GM12878 (cell line): Measurements from ENCODE around the gene SEMA3D. TPM values are rescaled to one million over a fixed set of nuclear protein-coding genes. Genes with fewer than 3 reads are reported as not detected.

Experiments used
- BMI1 ChIP-seq: fragments of 450-650 bp; IDR thresholded peaks from 2 replicates; pipeline ENCODE4 v1.6.1; 2016; ENCODE audit warnings: mild to moderate bottlenecking, moderate library complexity, borderline replicate concordance
- CHD2 ChIP-seq: IDR thresholded peaks from 2 replicates; pipeline ENCODE4 v1.6.1; 2011; ENCODE audit warnings: low read depth, low read length, improper control_type of control experiment, borderline replicate concordance
- CREM ChIP-seq: IDR thresholded peaks from 2 replicates; pipeline ENCODE4 v1.6.1; 2014; ENCODE audit warnings: antibody characterized with exemption, low read depth
- CTCF ChIP-seq, 3 experiments: IDR thresholded peaks in 2 of 3; conservative IDR thresholded peaks in 1 of 3; 2 replicates each; pipeline ENCODE4 v1.5.1; 2011; ENCODE audit warnings: low read depth in 3 of 3, low read length in 3 of 3, mild to moderate bottlenecking in 3 of 3, control low read depth in 2 of 3, moderate library complexity in 2 of 3, inconsistent platforms in 1 of 3, mixed read lengths in 1 of 3; ENCODE audit not compliant: control insufficient read depth in 2 of 3, insufficient read depth in 1 of 3; ENCODE audit errors: extremely low read depth in 1 of 3
- E2F4 ChIP-seq: IDR thresholded peaks from 2 replicates; pipeline ENCODE4 v1.6.1; 2012; ENCODE audit warnings: low read depth, low read length, improper control_type of control experiment
- E2F8 ChIP-seq: fragments of 450-650 bp; IDR thresholded peaks from 2 replicates; pipeline ENCODE4 v1.6.1; 2018; ENCODE audit warnings: mild to moderate bottlenecking, low read depth, moderate library complexity; ENCODE audit not compliant: partially characterized antibody
- EP300 ChIP-seq, 2 experiments: fragments of 150-350 bp in 1 of 2; IDR thresholded peaks; 2 replicates each; pipeline ENCODE4 v1.6.1; 2011 to 2012; ENCODE audit warnings: low read depth in 2 of 2, low read length in 2 of 2, borderline replicate concordance in 1 of 2, improper control_type of control experiment in 1 of 2, inconsistent platforms in 1 of 2; ENCODE audit not compliant: control insufficient read depth in 1 of 2
- KDM1A ChIP-seq: fragments of 200-600 bp; sonication (generic); IDR thresholded peaks from 2 replicates; pipeline ENCODE4 v1.6.1; 2016; ENCODE audit warnings: borderline replicate concordance
- NFIC ChIP-seq: IDR thresholded peaks from 2 replicates; pipeline ENCODE4 v1.6.1; 2012; ENCODE audit warnings: low read depth, mild to moderate bottlenecking, inconsistent platforms, low read length, moderate library complexity
- NR2F1 ChIP-seq: fragments of 450-650 bp; conservative IDR thresholded peaks from 2 replicates; pipeline ENCODE4 v1.6.1; 2017; ENCODE audit warnings: mild to moderate bottlenecking
- POLR2AphosphoS2 ChIP-seq: IDR thresholded peaks from 2 replicates; pipeline ENCODE4 v1.6.1; 2011; ENCODE audit warnings: low read depth, mild to moderate bottlenecking, low read length, improper control_type of control experiment, moderate library complexity
- RBBP5 ChIP-seq: fragments of 200-600 bp; sonication (generic); conservative IDR thresholded peaks from 2 replicates; pipeline ENCODE4 v1.6.1; 2016
- TCF3 ChIP-seq: IDR thresholded peaks from 2 replicates; pipeline ENCODE4 v1.6.1; 2012; ENCODE audit warnings: low read depth, mild to moderate bottlenecking, low read length, borderline replicate concordance; ENCODE audit not compliant: insufficient read depth
- ZBTB33 ChIP-seq: fragments of 450-650 bp; IDR thresholded peaks from 2 replicates; pipeline ENCODE4 v1.6.1; 2017; ENCODE audit warnings: mild to moderate bottlenecking
- ZNF24 ChIP-seq: fragments of 450-650 bp; IDR thresholded peaks from 2 replicates; pipeline ENCODE4 v1.6.1; 2017; ENCODE audit warnings: antibody characterized with exemption, mild to moderate bottlenecking
- ZNF384 ChIP-seq: IDR thresholded peaks from 2 replicates; pipeline ENCODE4 v1.6.1; 2012; ENCODE audit warnings: low read depth, mild to moderate bottlenecking, low read length, improper control_type of control experiment, borderline replicate concordance
- ZNF687 ChIP-seq: fragments of 450-650 bp; IDR thresholded peaks from 2 replicates; pipeline ENCODE4 v1.6.1; 2017; ENCODE audit warnings: mild to moderate bottlenecking, moderate library complexity
- polyA plus RNA-seq, 11 experiments: library from polyadenylated mRNA; depleted of rRNA in 4 of 11; unstranded in 6 of 11; stranded (reverse) in 5 of 11; fragments of >200 nt; fragmentation: Nextera tagmentation in 4 of 11; fragmentation: Illumina TruSeq in 1 of 11; extraction: Ambion mirVana in 4 of 11; extraction: Trizol in 1 of 11; gene quantifications; 1 replicate in 1 of 11; 2 replicates in 10 of 11; pipeline versions ENCODE4 v1.2.1 to v1.2.3, GENCODE V29; 2011 to 2016; ENCODE audit warnings: inconsistent platforms in 2 of 11, missing spikeins in 2 of 11, low read depth in 1 of 11
- total RNA-seq, 4 experiments: library from RNA; depleted of rRNA in 3 of 4; stranded (reverse); fragments of >200 nt in 3 of 4; fragmentation: Illumina TruSeq in 1 of 4; extraction: Trizol in 1 of 4; gene quantifications; 2 replicates each; pipeline versions ENCODE4 v1.2.1 to v1.2.3, GENCODE V29; 2013 to 2021

Gene SEMA3D
- total and polyA plus RNA-seq, 10 of the 15 experiments (the other 5 are each of a cell fraction or from before 2014, with no cell fraction given), result 0.04 TPM; not detected in 9

GRCh38 chr7:85215098-85215497, 28.2 kb upstream of the SEMA3D start (continued):
- TF ChIP-seq E2F4 (no peak), RBBP5 (no peak), CREM (no peak), POLR2AphosphoS2 (no peak), ZNF687 (no peak), NFIC (peak; percentile 46; the same call in 1 of the 2 replicates), ZBTB33 (no peak), ZNF384 (no peak), KDM1A (no peak), E2F8 (no peak), EP300 (IDR thresholded peaks at IDR 0.05; ENCODE audit: borderline replicate concordance in 1 of 2, control insufficient read depth in 1 of 2, low read depth in 2 of 2, low read length in 2 of 2) (peak; percentile 76 to 77; a peak in 3 of 4 replicates), BMI1 (peak; percentile 64), CHD2 (no peak), CTCF (IDR thresholded peaks at IDR 0.05 in 2 of 3, conservative IDR thresholded peaks at IDR 0.05 in 1 of 3; ENCODE audit: control insufficient read depth in 2 of 3, extremely low read depth in 1 of 3, insufficient read depth in 1 of 3, low read depth in 3 of 3, low read length in 3 of 3) (no peak), TCF3 (no peak), NR2F1 (peak; percentile 38; the same call in 1 of the 2 replicates), ZNF24 (peak; percentile 18; the same call in 1 of the 2 replicates)
